ENCODE results near the gene NLRP1. TPM values are rescaled to one million over a fixed set of nuclear protein-coding genes. Genes with fewer than 3 reads are reported as not detected.

NLRP1 gene
- total and polyA plus RNA-seq, 10 of the 15 experiments (the other 5 are each of a cell fraction or from before 2014, with no cell fraction given): 2.8 to 21.8 (median 11.9) TPM

DNA sequence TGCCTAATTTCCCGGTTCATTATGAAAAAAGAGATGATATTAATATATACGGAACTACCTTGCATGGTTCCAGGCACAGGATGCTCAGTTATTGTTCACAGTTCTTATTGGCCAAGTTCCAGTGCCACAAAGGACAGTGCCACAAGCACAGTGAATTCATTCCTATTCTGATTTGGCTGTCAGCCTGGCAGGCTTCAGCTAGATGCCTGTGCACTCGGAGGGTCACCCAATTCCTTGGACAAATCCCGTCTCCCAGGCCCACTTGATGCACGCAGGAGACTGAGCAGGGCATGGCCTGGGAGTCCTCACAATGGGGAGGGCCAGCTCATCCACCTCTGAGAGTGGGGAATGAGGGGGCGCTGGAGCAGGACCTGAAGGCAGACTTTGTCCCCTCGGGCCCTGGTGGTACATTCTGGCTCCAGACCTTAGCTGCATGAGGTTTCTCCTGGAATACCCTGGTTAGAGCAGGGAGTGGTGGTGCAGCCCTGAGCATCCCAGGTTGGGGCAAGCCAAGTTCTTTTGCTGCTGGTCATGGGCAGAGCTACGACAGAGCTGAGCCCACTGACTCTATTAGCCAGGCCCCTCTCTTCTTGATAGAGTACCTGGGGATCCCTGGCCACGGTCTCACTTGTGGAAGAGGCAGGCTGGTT, 56.6 kb downstream of the NLRP1 start:
- POLR2A ChIA-PET: no interaction called here
- no peaks in the 10 kb centered on the region for H3K27me3 ChIP-seq (replicated peaks in 1 of 2; ENCODE audit: control insufficient read depth in 2 of 2, insufficient read depth in 2 of 2, low read length in 1 of 2)
- RAD21 ChIA-PET (ENCODE audit: unreplicated experiment): no interaction called here
- SMC1A ChIA-PET (ENCODE audit: uncharacterized antibody, unreplicated experiment): no interaction called here
- no TSS peak for BruUV-seq (replicated peaks)
- H3K9ac ChIP-seq (ENCODE audit: control insufficient read depth, insufficient read depth, low read length): no peak overlapping the region
- 95% methylated on average over 9 of the region's 9 CpGs for WGBS (ENCODE audit: insufficient coverage, insufficient replicate concordance, low lambda C conversion rate, missing lambda C conversion rate)
- H3K27ac ChIP-seq (ENCODE audit: control insufficient read depth, insufficient read depth): no peak overlapping the region
- H3K4me1 ChIP-seq (ENCODE audit: control insufficient read depth, insufficient read depth, low read length): no peaks in the 10 kb centered on the region
- CTCF ChIA-PET: interaction anchor here (1.1 kb wide), 1 partner anchor 8 kb away, joined by 4 read pairs; no protein-coding TSS in a partner anchor
- H3K79me2 ChIP-seq (ENCODE audit: control insufficient read depth, insufficient read depth, low read length): no peaks in the 10 kb centered on the region
- peaks cover 0 to 10% of the 10 kb centered on the region in 2 experiments; a peak in 3 of 4 replicates for H3K36me3 ChIP-seq (ENCODE audit: control insufficient read depth in 2 of 2, insufficient read depth in 2 of 2, low read length in 1 of 2)
- FAIRE-seq (no peak), DNase-seq (ENCODE audit: low read depth, low spot score) (no peak), ATAC-seq (no peak)
- H3K4me2 ChIP-seq (ENCODE audit: control insufficient read depth, insufficient read depth): no peak overlapping the region
- H4K20me1 ChIP-seq (ENCODE audit: control insufficient read depth, insufficient read depth): no peaks in the 10 kb centered on the region
- H3K9me3 ChIP-seq (replicated peaks; ENCODE audit: control insufficient read depth, insufficient read depth, low read length): no peaks in the 10 kb centered on the region
- intact Hi-C loops (cut with micrococcal nuclease; ENCODE audit: unreplicated experiment): no loop called here
- no peak overlapping the region for H2AFZ ChIP-seq (ENCODE audit: control insufficient read depth, low read depth, low read length)
- in situ Hi-C loops (cut with MboI): no loop called here
- TF ChIP-seq E2F4 (IDR thresholded peaks at IDR 0.05; ENCODE audit: low read depth, low read length) (no peak), POLR2AphosphoS2 (IDR thresholded peaks at IDR 0.05; ENCODE audit: low read depth, low read length) (no peak)
- H3K4me3 ChIP-seq: no peak overlapping the region

- ChIA-PET SMC1A (ENCODE audit: uncharacterized antibody, unreplicated experiment) (no interaction called here), POLR2A (no interaction called here), RAD21 (ENCODE audit: unreplicated experiment) (no interaction called here), CTCF (interaction anchor here (1.1 kb wide), 1 partner anchor 8 kb away, joined by 4 read pairs; no protein-coding TSS in a partner anchor)
- 76% methylated on average over 14 of the region's 14 CpGs for WGBS (ENCODE audit: insufficient coverage, insufficient replicate concordance, low lambda C conversion rate, missing lambda C conversion rate)
- in situ Hi-C loops (cut with MboI) (no loop called here), intact Hi-C loops (cut with micrococcal nuclease; ENCODE audit: unreplicated experiment) (no loop called here)
- Histone ChIP-seq H3K27me3 (replicated peaks in 1 of 2; ENCODE audit: control insufficient read depth in 2 of 2, insufficient read depth in 2 of 2, low read length in 1 of 2) (no peaks in the 10 kb centered on the region), H3K4me3 (no peak overlapping the region), H3K9me3 (replicated peaks; ENCODE audit: control insufficient read depth, insufficient read depth, low read length) (no peaks in the 10 kb centered on the region), H3K9ac (ENCODE audit: control insufficient read depth, insufficient read depth, low read length) (no peak overlapping the region), H3K36me3 (ENCODE audit: control insufficient read depth in 2 of 2, insufficient read depth in 2 of 2, low read length in 1 of 2) (peaks cover 0 to 10% of the 10 kb centered on the region in 2 experiments; a peak in 2 of 4 replicates), H3K79me2 (ENCODE audit: control insufficient read depth, insufficient read depth, low read length) (no peaks in the 10 kb centered on the region), H3K4me2 (ENCODE audit: control insufficient read depth, insufficient read depth) (no peak overlapping the region), H3K27ac (ENCODE audit: control insufficient read depth, insufficient read depth) (no peak overlapping the region), H2AFZ (ENCODE audit: control insufficient read depth, low read depth, low read length) (no peak overlapping the region), H4K20me1 (ENCODE audit: control insufficient read depth, insufficient read depth) (no peaks in the 10 kb centered on the region), H3K4me1 (ENCODE audit: control insufficient read depth, insufficient read depth, low read length) (no peaks in the 10 kb centered on the region)
- ATAC-seq (peak; percentile 79), DNase-seq (ENCODE audit: low read depth, low spot score) (no peak), FAIRE-seq (no peak)
- TF ChIP-seq, protein P1, sequence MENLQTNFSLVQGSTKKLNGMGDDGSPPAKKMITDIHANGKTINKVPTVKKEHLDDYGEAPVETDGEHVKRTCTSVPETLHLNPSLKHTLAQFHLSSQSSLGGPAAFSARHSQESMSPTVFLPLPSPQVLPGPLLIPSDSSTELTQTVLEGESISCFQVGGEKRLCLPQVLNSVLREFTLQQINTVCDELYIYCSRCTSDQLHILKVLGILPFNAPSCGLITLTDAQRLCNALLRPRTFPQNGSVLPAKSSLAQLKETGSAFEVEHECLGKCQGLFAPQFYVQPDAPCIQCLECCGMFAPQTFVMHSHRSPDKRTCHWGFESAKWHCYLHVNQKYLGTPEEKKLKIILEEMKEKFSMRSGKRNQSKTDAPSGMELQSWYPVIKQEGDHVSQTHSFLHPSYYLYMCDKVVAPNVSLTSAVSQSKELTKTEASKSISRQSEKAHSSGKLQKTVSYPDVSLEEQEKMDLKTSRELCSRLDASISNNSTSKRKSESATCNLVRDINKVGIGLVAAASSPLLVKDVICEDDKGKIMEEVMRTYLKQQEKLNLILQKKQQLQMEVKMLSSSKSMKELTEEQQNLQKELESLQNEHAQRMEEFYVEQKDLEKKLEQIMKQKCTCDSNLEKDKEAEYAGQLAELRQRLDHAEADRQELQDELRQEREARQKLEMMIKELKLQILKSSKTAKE (IDR thresholded peaks at IDR 0.05; ENCODE audit: low read depth, poor library complexity, severe bottlenecking): no peak
- TF ChIP-seq, protein P2, sequence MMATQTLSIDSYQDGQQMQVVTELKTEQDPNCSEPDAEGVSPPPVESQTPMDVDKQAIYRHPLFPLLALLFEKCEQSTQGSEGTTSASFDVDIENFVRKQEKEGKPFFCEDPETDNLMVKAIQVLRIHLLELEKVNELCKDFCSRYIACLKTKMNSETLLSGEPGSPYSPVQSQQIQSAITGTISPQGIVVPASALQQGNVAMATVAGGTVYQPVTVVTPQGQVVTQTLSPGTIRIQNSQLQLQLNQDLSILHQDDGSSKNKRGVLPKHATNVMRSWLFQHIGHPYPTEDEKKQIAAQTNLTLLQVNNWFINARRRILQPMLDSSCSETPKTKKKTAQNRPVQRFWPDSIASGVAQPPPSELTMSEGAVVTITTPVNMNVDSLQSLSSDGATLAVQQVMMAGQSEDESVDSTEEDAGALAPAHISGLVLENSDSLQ (IDR thresholded peaks at IDR 0.05): peak; percentile 50
- TF ChIP-seq HDGF (IDR thresholded peaks at IDR 0.05) (no peak), TCF12 (IDR thresholded peaks at IDR 0.05; ENCODE audit: low read depth, low read length) (0 out of 2 replicates have a peak, but pooled peaks have one; percentile 14), PBX3 (IDR thresholded peaks at IDR 0.05; ENCODE audit: insufficient replicate concordance, low read depth, low read length) (peak; percentile 17), ZZZ3 (IDR thresholded peaks at IDR 0.05; ENCODE audit: control insufficient read depth, insufficient read length, low read depth) (no peak)
- BruUV-seq (replicated peaks): no TSS peak
Observed at GRCh38 chr17:5526821-5527598, 57.3 kb downstream of the NLRP1 start.
